Measurements from ENCODE around the gene TIMM13.
A peak's percentile ranks its signal among the peaks of the same experiment; 100 is the strongest.
"Not testable (repeated sequence)": the region's sequence is repeated elsewhere in the genome, so short reads cannot be mapped to it uniquely, and the experiment has no call there.

Gene TIMM13

DNA sequence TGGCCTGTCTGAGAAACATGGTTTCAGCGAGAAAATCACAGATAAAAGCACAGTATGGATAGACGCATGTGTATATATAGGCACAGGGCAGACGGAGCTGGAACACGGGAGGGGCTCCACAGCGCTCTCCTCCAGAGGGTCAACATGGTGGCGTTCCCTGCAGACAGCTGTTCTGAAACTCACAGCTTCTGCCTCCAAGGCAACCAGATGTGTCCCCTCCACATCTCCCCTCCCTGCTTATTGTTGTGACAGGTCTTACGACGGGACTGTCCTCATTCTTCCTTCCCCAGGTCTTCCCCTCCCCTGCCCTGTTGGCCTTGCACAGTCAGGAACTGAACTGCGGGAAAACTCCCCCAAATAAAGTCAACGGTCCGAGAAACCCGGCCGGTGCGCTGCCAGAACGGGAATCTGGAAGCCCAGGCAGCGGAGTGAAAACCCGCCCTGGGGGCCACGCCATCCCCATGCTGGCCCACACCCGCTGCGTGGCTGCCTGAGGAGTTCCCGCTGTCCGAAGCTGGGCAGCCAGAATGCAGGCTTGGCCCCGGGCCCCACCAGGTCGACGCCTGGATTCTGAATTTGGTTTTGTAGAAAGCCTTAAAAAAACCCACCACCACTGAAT is 2.6 kb upstream of the TIMM13 start:
- DNase-seq = no peak

DNA sequence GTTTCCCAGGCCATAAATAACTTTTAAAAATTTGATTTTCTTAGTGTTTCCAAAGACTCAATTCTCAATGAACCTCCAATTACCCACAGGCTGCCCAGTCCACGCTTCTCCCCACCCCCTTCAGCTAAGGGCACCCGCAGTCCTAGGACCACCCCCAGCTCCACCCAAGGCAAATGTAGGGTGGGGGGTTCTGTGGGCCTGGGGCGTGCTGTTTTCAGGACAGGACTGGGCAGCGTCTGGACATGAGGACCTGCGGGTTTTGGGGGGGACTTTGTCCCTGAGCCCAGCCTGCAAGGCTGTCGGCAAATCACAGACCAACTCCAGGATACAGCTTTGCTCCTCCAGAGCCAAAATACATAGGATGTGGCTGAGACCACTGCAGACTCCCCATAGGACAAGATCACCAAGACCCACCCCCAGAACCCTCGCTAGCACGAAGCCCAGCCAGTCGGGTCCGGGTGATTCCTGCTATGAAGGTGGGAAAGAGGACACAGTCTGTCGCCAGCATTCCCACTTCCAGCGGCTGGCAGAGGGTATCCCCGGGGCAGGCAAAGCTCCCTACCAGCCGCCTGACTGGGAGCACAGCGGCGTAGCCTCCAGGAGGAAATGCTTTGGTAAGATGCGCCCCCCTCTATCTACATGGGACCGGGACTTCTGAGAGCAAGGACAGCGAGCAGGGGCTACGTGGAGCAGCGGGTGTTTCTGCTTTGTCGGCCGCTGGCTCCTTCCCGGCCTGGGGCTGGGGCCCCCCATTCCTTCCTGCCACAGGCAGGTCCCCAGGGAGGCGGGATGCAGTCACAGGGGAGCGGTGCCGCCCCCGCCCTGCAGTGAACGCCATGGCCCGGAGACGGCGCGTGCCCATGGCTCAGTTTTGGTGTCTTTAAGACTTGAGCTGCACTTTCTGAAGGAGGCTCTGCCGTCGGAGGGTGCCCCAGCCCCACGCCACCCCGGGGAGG is 1.6 kb upstream of the TIMM13 start:
- no peak for DNase-seq

DNA sequence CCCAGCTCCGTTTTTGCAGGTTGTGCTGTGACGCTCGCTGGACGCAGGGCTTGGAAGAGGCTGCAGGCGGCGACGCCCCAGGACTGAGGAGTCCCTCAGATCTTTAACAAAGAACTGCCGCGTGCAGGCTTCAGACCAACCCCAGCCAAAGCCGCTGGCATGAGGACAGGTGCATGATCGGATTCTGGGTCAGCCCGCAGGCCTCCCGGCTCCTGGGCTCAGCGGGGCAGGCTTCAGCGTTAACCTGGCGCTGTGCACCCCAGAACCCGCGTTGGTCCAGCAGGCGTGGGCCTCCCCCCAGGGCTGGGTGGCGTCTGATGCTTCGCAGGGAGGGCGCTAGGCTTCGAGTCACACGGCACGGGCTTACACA is 920 bp upstream of the TIMM13 start:
- no peak for DNase-seq

DNA sequence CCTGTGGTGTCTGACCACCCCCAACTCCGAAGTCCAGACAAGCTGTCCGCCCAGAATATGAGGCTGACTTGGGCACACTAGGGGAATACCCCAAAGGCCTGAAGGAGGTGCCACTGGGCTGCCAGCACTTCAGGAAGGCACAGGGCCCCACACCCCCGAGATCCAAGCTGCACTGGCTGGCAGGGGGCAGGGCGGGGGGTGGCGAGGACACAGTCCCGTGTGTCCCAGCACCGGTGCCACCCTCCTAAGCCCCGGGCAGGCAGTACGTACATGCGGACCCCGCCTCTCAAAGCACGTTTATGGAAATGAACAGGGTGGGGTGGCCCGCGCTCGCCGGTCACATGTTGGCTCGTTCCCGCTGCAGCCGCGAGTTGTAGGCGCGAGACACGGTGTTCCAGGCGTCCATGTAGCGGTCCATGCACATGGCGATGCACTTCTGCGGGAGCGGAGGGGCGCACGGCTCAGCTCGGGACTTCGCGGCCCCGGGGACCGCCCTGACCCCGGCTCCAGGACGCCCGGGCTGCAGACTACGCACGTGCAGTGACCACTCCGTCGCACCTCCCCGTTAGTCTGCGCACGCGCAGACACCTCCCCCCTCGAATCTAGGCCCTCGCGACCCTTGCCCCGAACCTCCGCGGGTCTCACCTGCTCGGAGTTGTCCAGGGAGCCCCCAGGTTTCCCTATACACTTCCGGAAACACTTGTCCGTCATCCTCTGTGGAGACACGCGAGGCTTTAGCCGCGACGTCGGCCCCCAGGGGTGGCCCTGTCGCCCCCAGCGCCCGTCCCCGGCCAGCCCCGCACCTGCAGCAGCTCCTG is 566 bp downstream of the TIMM13 start:
- DNase-seq = peak; percentile 59

- no peak for DNase-seq
Observed at GRCh38 chr19:2425622-2426581, 1.5 kb downstream of the TIMM13 start.

- DNase-seq = no peak
Observed at GRCh38 chr19:2424686-2425621, 2.4 kb downstream of the TIMM13 start.

DNA sequence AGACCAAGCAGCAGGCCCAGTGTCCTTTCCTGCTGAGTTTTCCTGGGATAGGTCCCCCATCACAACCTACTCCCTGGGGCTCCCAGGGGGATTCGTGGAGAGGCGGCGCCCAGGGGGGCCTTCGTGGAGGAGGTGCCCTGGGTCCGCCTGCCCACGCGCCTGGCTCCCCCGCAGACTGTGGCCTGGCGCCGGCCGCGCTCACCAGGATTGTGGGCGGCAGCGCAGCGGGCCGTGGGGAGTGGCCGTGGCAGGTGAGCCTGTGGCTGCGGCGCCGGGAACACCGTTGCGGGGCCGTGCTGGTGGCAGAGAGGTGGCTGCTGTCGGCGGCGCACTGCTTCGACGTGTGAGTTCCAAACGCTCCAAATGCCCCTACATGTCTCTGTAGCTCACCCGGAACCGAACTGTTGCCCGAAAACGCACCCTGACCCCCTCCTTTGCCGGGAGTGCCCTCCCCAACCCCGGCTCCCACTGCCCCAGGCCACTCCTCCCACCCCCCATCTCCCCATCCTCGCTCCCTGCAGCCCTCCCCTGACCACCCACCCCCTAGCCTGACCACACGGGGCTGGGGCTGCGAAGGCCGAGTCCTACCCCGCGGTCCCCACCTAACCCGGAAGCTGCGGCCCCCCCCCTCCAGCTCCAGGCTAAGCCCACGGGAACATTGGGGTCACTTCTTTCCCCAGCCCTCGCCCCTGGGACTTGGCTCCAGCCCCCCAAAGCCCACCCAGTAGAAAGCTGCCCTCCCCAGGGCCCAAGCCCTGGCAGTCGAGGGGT is 3.3 kb downstream of the TIMM13 start:
- DNase-seq = no peak

- DNase-seq = no peak
Observed at GRCh38 chr19:2423071-2423914, 4.1 kb downstream of the TIMM13 start.

DNA sequence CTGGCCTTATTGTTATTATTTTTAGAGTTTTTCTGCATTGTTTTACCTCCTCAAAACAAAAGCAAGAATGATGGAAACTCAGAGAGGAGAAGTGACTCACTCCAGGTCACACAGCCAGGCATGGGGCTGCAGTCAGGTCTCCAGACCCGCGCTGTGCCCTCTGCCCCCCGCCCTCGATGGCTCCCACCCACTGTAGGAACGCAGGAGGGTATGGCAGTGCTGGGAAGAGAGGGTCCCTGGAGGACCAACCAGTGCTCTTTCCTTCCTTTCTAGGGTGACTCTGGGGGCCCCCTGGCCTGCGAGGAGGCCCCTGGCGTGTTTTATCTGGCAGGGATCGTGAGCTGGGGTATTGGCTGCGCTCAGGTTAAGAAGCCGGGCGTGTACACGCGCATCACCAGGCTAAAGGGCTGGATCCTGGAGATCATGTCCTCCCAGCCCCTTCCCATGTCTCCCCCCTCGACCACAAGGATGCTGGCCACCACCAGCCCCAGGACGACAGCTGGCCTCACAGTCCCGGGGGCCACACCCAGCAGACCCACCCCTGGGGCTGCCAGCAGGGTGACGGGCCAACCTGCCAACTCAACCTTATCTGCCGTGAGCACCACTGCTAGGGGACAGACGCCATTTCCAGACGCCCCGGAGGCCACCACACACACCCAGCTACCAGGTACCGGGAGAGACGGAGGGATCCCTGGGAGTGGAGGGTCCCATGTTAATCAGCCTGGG is 5.6 kb downstream of the TIMM13 start:
- DNase-seq = no peak

DNA sequence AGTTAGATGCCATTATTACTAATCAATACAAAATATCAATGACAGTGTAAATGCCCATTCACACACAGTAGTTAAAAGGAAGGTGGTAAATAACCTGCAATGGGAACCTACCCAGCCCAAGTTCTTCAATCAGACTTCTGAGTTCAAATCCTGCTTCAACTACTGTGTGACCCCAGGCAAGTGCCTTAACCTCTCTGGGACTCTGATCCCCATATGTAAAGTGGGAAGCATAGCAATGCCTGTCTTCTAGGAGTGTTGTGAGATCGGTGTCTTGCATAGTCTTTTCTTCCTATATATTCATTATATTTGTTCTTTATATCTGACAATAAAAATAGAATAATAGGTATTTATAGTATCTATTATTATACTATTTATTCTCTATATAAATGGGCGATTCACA is 6.9 kb downstream of the TIMM13 start:
- DNase-seq = no peak

DNA sequence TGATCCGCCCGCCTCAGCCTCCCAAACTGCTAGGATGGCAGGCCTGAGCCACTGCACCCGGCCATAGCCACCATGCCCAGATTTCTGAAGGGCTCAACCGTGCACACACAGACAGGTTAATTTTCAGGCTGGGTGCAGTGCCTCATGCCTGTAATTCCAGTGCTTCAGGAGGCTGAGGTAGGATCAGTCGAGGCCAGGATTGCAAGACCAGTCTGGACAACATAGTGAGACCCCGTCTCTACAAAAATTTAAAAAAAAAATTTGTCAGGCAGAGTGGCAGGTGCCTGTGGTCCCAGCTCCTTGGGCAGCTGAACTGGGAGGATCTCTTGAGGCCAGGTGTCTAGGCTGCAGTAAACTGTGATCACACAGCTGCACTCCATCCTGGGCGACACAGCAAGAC is 7.6 kb downstream of the TIMM13 start:
- no peak for DNase-seq

DNA sequence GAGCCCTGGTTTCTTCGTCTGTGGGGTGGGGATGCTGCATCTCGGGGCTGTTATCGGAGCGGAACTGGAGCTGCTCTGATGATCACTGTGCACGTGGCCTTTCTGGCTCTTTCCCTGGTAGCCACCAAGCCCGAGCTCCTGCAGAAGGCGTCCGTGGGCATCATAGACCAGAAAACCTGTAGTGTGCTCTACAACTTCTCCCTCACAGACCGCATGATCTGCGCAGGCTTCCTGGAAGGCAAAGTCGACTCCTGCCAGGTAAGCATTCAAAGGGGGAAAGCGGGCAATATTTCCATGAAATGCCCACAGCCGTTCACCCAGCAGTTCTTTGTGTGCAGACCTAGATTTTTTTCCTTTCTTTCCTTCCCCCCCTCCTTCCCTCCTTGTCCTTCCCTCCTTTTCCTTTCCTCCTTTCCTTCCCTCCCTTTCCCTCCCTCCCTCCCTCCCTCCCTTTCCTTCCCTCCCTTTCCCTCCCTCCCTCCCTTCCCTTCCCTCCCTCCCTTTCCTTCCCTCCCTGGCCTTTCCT is 9.4 kb downstream of the TIMM13 start:
- no peak for DNase-seq

DNA sequence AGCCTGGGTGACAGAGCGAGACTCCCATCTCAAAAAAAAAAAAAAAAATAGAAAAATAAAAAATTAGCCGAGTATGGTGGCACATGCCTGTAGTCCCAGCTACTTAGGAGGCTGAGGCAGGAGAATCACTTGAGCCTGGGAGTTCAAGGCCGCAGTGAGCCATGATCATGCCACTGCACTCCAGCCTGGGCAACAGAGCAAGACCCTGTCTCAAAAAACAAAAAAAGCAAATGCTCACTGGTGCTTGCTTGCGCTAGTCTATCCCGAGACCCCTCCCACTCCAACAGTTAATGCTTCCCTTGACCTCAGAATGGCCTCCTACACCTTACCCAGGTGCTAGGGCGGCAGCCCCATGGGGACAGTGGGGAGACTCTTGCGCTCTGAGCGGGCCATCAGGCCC is 9.9 kb downstream of the TIMM13 start:
- not testable (repeated sequence) for DNase-seq

DNA sequence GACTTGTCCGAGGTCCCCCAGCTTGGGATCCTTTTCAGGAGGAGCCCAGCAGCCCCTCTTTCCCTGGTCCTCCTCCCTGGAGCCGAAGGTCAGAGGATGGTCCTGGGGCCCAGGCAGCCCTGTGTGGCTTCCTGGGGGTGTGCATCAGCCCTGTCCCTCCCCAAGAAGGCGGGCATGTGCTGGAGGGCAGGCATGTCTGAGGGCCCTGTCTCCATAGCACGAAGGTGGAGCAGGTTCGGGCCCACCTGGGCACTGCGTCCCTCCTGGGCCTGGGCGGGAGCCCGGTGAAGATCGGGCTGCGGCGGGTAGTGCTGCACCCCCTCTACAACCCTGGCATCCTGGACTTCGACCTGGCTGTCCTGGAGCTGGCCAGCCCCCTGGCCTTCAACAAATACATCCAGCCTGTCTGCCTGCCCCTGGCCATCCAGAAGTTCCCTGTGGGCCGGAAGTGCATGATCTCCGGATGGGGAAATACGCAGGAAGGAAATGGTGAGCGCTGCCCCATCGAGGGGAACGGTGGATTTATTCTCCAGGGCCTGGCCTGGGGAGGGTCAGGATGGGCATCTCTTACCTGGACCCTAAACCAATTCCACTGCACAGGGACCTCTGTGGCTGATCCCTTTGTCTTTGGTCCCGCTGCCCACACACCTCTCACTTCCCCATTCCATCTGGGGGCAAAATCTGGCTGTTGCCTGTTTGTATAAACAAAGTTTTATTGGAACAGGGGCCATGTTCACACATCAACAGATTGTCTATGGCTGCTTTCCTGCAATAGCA is 10.9 kb downstream of the TIMM13 start:
- no peak for DNase-seq

- no peak for DNase-seq
Observed at GRCh38 chr19:2415973-2416319, 11.4 kb downstream of the TIMM13 start.

GRCh38 chr19:2415281-2415972 is 12.0 kb downstream of the TIMM13 start:
- no peak for DNase-seq

DNA sequence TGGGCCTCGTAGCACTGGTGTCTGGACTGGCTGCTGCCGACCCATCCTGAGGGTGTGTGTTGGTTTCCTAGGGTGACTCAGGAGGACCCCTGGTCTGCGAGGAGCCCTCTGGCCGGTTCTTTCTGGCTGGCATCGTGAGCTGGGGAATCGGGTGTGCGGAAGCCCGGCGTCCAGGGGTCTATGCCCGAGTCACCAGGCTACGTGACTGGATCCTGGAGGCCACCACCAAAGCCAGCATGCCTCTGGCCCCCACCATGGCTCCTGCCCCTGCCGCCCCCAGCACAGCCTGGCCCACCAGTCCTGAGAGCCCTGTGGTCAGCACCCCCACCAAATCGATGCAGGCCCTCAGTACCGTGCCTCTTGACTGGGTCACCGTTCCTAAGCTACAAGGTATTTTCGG is 13.8 kb downstream of the TIMM13 start:
- DNase-seq = no peak

All from activated CD4-positive, alpha-beta T cell treated with anti-CD3 and anti-CD28 coated beads for 48 hours (primary cell).